SK-N-SH (cell line): Measurements from ENCODE around the gene DOHH. TPM values are rescaled to one million over a fixed set of nuclear protein-coding genes. Genes with fewer than 3 reads are reported as not detected.

Source experiments
- CTCF ChIA-PET: fragments of 300-600, 350-600 bp; formaldehyde crosslinking; extraction: SDS; loops from one replicate; lab custom pipeline; 2021; lab: Yijun Ruan, JAX
- POLR2A ChIA-PET: fragments of 350-600 bp; sonication (Branson Sonifier 250); formaldehyde crosslinking; extraction: SDS; loops from one replicate; lab custom pipeline; 2020; ENCODE audit warnings: antibody characterized with exemption, inconsistent platforms; lab: Yijun Ruan, JAX
- DNase-seq: peaks from one replicate; pipeline ENCODE4 v3.0.0; 2012
- H2AFZ ChIP-seq: fragments of 200-600 bp; sonication (generic); 2 replicates; pipeline ENCODE4 v1.8.1; 2016; ENCODE audit warnings: antibody characterized with exemption, mild to moderate bottlenecking, low read depth
- H3F3A ChIP-seq: fragments of 200-600 bp; sonication (generic); replicated peaks from 2 replicates; pipeline ENCODE3; 2016; ENCODE audit warnings: antibody characterized with exemption, mild to moderate bottlenecking; ENCODE audit not compliant: insufficient read depth
- H3K27ac ChIP-seq, 2 experiments: fragments of 200-500 bp in 1 of 2; fragments of 200-600 bp in 1 of 2; sonication (Bioruptor generic) in 1 of 2; sonication (generic), shearing (Covaris generic) in 1 of 2; 2 replicates each; pipeline versions ENCODE4 v1.5.1 to v1.6.1; 2014 to 2016; ENCODE audit warnings: low read depth in 2 of 2, inconsistent platforms in 1 of 2, low read length in 1 of 2, mild to moderate bottlenecking in 1 of 2, mixed read lengths in 1 of 2
- H3K27me3 ChIP-seq: fragments of 200-600 bp; sonication (generic), shearing (Covaris generic); 2 replicates; pipeline ENCODE4 v1.6.1; 2016; ENCODE audit warnings: mixed run types; ENCODE audit not compliant: insufficient read depth
- H3K36me3 ChIP-seq, 2 experiments: fragments of 200-500 bp in 1 of 2; fragments of 200-600 bp in 1 of 2; sonication (Bioruptor generic) in 1 of 2; sonication (generic) in 1 of 2; replicated peaks in 1 of 2; 2 replicates each; pipeline versions ENCODE3 to v1.5.1; 2014 to 2016; ENCODE audit warnings: low read length in 1 of 2, mild to moderate bottlenecking in 1 of 2; ENCODE audit not compliant: insufficient read depth in 2 of 2, control insufficient read depth in 1 of 2
- H3K4me1 ChIP-seq, 2 experiments: fragments of 200-500 bp in 1 of 2; fragments of 200-600 bp in 1 of 2; sonication (Bioruptor generic) in 1 of 2; sonication (generic), shearing (Covaris generic) in 1 of 2; 2 replicates each; pipeline versions ENCODE4 v1.5.1 to v1.6.1; 2014 to 2016; ENCODE audit warnings: low read depth in 1 of 2, low read length in 1 of 2, mixed run types in 1 of 2; ENCODE audit not compliant: insufficient read depth in 2 of 2, control insufficient read depth in 1 of 2
- H3K4me2 ChIP-seq: fragments of 200-600 bp; sonication (generic), shearing (Covaris generic); 2 replicates; pipeline ENCODE4 v1.6.1; 2017; ENCODE audit warnings: mixed run types
- H3K4me3 ChIP-seq, 2 experiments: fragments of 200-500 bp in 1 of 2; fragments of 200-600 bp in 1 of 2; sonication (Bioruptor generic) in 1 of 2; sonication (generic), shearing (Covaris generic) in 1 of 2; 2 replicates each; pipeline versions ENCODE4 v1.5.1 to v1.8.1; 2014 to 2016; ENCODE audit warnings: low read depth in 2 of 2, inconsistent platforms in 1 of 2, low read length in 1 of 2, mild to moderate bottlenecking in 1 of 2, mixed read lengths in 1 of 2, moderate library complexity in 1 of 2
- H3K79me2 ChIP-seq: fragments of 200-600 bp; sonication (generic); 2 replicates; pipeline ENCODE4 v1.8.1; 2017; ENCODE audit warnings: mild to moderate bottlenecking; ENCODE audit not compliant: insufficient read depth
- H3K9ac ChIP-seq: fragments of 200-600 bp; sonication (generic); 2 replicates; pipeline ENCODE4 v1.6.1; 2017; ENCODE audit warnings: mixed run types
- H3K9me2 ChIP-seq: fragments of 200-600 bp; sonication (generic); 2 replicates; pipeline ENCODE4 v1.6.1; 2017; ENCODE audit warnings: mixed run types
- H3K9me3 ChIP-seq: fragments of 200-600 bp; sonication (generic); 2 replicates; pipeline ENCODE4 v1.6.1; 2017; ENCODE audit warnings: mixed run types, mild to moderate bottlenecking, moderate library complexity
- H4K20me1 ChIP-seq: fragments of 200-600 bp; sonication (generic); 2 replicates; pipeline ENCODE4 v1.6.1; 2017; ENCODE audit warnings: mild to moderate bottlenecking, mixed run types; ENCODE audit not compliant: insufficient read depth
- CHD2 ChIP-seq: fragments of 150-350 bp; IDR thresholded peaks from 2 replicates; pipeline ENCODE4 v1.6.1; 2018; ENCODE audit warnings: low read length; ENCODE audit not compliant: partially characterized antibody
- ELF1 ChIP-seq: IDR thresholded peaks from 2 replicates; pipeline ENCODE4 v1.4.0; 2012
- EP300 ChIP-seq, 2 experiments: IDR thresholded peaks; 2 replicates each; pipeline versions ENCODE4 v1.4.0 to v1.6.1; 2012; ENCODE audit warnings: borderline replicate concordance in 1 of 2, low read depth in 1 of 2, low read length in 1 of 2
- FOXJ3 ChIP-seq: sonication (generic); formaldehyde crosslinking; IDR thresholded peaks from 2 replicates; pipeline ENCODE4 v1.5.1; 2020; ENCODE audit warnings: mild to moderate bottlenecking, missing genetic modification reagents
- GABPA ChIP-seq: IDR thresholded peaks from 2 replicates; pipeline ENCODE4 v1.4.0; 2012; ENCODE audit warnings: low read depth, mild to moderate bottlenecking
- MEF2A ChIP-seq: IDR thresholded peaks from 2 replicates; pipeline ENCODE4 v1.4.0; 2012; ENCODE audit warnings: low read depth, borderline replicate concordance
- MXI1 ChIP-seq: IDR thresholded peaks from 2 replicates; pipeline ENCODE4 v1.6.1; 2012; ENCODE audit warnings: mild to moderate bottlenecking, low read depth, low read length, improper control_type of control experiment
- NFIC ChIP-seq: IDR thresholded peaks from 2 replicates; pipeline ENCODE4 v1.4.0; 2012; ENCODE audit warnings: borderline replicate concordance
- POLR2AphosphoS5 ChIP-seq: IDR thresholded peaks from 2 replicates; pipeline ENCODE4 v1.6.1; 2012; ENCODE audit warnings: low read depth, low read length
- RAD21 ChIP-seq: IDR thresholded peaks from 2 replicates; pipeline ENCODE4 v1.6.1; 2012; ENCODE audit warnings: mild to moderate bottlenecking, low read length
- SIN3A ChIP-seq: IDR thresholded peaks from 2 replicates; pipeline ENCODE4 v1.6.1; 2012; ENCODE audit warnings: low read depth, mild to moderate bottlenecking, low read length, moderate library complexity, borderline replicate concordance
- SMC3 ChIP-seq: IDR thresholded peaks from 2 replicates; pipeline ENCODE4 v1.6.1; 2012; ENCODE audit warnings: low read depth, low read length, improper control_type of control experiment
- TAF1 ChIP-seq: IDR thresholded peaks from 2 replicates; pipeline ENCODE4 v1.6.1; 2012; ENCODE audit warnings: low read depth, mild to moderate bottlenecking, low read length, moderate library complexity, borderline replicate concordance
- TCF12 ChIP-seq: IDR thresholded peaks from 2 replicates; pipeline ENCODE4 v1.4.0; 2012
- TEAD4 ChIP-seq: IDR thresholded peaks from 2 replicates; pipeline ENCODE4 v1.4.0; 2012; ENCODE audit warnings: mild to moderate bottlenecking, borderline replicate concordance; ENCODE audit not compliant: insufficient read depth
- WGBS: methylation state at CpG from one replicate; pipeline ENCODE4 v1.1.6; 2017; ENCODE audit warnings: low lambda C conversion rate; 5-methylcytosine and 5-hydroxymethylcytosine counted together
- polyA plus RNA-seq, 3 experiments: library from polyadenylated mRNA; depleted of rRNA; stranded (reverse); fragments of >200 nt; gene quantifications; 2 replicates each; pipeline ENCODE4 v1.2.3, GENCODE V29; 2012
- TF ChIP-seq, protein P1 (sequence below): IDR thresholded peaks from 2 replicates; pipeline ENCODE4 v1.4.0; 2012; ENCODE audit warnings: low read depth
- TF ChIP-seq, protein P2 (sequence below): fragments of 150-350 bp; IDR thresholded peaks from 2 replicates; pipeline ENCODE4 v1.6.1; 2016; ENCODE audit warnings: mild to moderate bottlenecking, low read depth, low read length
- TF ChIP-seq, protein P3 (sequence below): IDR thresholded peaks from 2 replicates; pipeline ENCODE4 v1.4.0; 2012; ENCODE audit warnings: low read depth, borderline replicate concordance

The DOHH gene
- polyA plus RNA-seq, 1 of the 3 experiments (the other 2 are of a cell fraction) = 14.3 TPM

DNA sequence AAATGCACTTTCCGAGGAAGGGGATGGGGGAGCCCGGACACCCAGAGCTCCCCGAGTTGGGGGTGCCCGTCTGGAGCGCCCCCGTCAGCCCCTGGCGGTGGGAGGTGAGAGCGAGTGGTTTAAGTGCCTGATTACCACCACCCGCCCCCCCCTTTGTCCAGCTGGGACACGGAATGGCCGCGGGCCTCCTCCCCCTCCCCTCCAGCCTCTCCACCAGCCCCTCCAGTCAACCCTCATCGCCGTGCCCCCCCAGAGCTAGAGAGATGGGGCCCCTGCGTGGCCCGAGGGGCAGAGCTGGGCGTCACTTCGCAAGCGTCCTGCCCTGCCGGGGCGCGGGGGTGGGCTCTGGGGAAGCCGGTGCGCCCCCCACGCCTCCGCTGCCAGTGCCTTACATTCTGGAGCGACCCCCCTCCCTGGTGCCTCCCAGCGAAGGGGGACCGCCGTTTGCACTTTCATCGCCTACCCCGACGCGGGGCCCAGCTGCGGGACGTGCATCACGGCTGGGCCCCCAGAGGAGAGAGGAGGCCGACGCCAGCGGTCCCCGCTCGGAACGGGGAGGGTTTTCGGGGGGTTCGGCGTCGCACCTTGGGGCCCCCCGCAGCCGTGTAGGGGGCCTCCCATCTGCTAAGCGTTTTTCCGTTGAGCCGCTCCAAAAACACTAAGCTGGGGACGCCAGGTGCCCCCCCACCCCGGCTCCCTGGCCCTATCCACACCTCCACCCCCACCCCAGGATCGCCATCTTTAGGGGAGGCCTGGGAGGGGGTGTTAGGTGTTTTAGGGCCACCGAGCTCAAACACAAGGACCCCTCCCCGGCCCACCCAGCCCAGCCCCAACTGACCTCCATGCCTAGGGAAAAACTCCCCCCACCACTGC lies 36.5 kb downstream of the DOHH start:
- H3K36me3 ChIP-seq = peaks cover 6 to 12% of the 10 kb centered on the region in 2 experiments
- H4K20me1 ChIP-seq = 0 out of 2 replicates have a peak, but pooled peaks cover 7% of the 10 kb centered on the region
- H3K27me3 ChIP-seq = no peaks in the 10 kb centered on the region
- H2AFZ ChIP-seq = no peak overlapping the region
- DNase-seq = peak; percentile 44
- H3K79me2 ChIP-seq = 0 out of 2 replicates have a peak, but pooled peaks cover 6% of the 10 kb centered on the region
- TF ChIP-seq, protein P1, sequence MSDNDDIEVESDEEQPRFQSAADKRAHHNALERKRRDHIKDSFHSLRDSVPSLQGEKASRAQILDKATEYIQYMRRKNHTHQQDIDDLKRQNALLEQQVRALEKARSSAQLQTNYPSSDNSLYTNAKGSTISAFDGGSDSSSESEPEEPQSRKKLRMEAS = no peak
- TF ChIP-seq GABPA (no peak), NFIC (no peak), TAF1 (no peak), POLR2AphosphoS5 (no peak), FOXJ3 (CRISPR knock-in tag) (no peak), EP300 (IDR thresholded peaks at IDR 0.05; ENCODE audit: borderline replicate concordance in 1 of 2, low read depth in 1 of 2, low read length in 1 of 2) (no peak), CHD2 (no peak), TEAD4 (no peak), MXI1 (no peak), TCF12 (no peak), RAD21 (no peak), SMC3 (no peak), MEF2A (no peak), ELF1 (no peak), SIN3A (no peak)
- TF ChIP-seq, protein P2, sequence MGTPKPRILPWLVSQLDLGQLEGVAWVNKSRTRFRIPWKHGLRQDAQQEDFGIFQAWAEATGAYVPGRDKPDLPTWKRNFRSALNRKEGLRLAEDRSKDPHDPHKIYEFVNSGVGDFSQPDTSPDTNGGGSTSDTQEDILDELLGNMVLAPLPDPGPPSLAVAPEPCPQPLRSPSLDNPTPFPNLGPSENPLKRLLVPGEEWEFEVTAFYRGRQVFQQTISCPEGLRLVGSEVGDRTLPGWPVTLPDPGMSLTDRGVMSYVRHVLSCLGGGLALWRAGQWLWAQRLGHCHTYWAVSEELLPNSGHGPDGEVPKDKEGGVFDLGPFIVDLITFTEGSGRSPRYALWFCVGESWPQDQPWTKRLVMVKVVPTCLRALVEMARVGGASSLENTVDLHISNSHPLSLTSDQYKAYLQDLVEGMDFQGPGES = no peak
- TF ChIP-seq, protein P3, sequence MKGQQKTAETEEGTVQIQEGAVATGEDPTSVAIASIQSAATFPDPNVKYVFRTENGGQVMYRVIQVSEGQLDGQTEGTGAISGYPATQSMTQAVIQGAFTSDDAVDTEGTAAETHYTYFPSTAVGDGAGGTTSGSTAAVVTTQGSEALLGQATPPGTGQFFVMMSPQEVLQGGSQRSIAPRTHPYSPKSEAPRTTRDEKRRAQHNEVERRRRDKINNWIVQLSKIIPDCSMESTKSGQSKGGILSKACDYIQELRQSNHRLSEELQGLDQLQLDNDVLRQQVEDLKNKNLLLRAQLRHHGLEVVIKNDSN = no peak
- no peaks in the 10 kb centered on the region for H3K9me2 ChIP-seq
- no peaks in the 10 kb centered on the region for H3K9me3 ChIP-seq
- no peak overlapping the region; a peak in 1 of 4 replicates for H3K27ac ChIP-seq
- H3K4me3 ChIP-seq = no peak overlapping the region
- H3K4me1 ChIP-seq = peaks cover 8 to 11% of the 10 kb centered on the region in 2 experiments; a peak in 2 of 4 replicates
- CTCF ChIA-PET = interaction anchor here (0.7 to 1.7 kb wide), 4 partner anchors 9 to 120 kb away, joined by 3 to 7 read pairs (median 4); no protein-coding TSS in a partner anchor
- H3K9ac ChIP-seq = no peak overlapping the region
- 96% methylated on average over 32 of the region's 57 CpGs for WGBS
- H3F3A ChIP-seq = peaks cover 5% of the 10 kb centered on the region
- H3K4me2 ChIP-seq = no peak overlapping the region
- POLR2A ChIA-PET = no interaction called here
